Measurements from ENCODE around the gene PRPF31.
A peak's percentile ranks its signal among the peaks of the same experiment; 100 is the strongest.

The PRPF31 gene

DNA sequence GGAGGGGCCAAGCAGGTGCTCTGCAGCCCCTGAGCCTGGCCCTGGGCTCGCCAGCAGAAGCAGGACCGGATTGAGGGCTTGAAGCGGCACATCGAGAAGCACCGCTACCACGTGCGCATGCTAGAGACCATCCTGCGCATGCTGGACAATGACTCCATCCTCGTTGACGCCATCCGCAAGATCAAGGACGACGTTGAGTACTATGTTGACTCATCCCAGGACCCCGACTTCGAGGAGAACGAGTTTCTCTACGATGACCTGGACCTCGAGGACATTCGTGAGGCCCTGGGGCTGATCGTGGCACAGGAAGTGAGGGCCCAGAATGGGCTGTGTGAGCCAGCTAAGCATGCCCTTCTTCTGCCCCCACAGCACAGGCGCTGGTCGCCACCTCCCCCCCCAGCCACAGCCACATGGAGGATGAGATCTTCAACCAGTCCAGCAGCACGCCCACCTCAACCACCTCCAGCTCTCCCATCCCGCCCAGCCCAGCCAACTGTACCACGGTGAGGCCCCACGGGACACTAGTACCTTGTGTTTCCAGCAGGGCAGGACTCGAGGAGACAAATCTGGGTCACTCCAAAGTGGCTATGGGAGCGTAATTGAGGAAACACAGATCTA lies 30.1 kb downstream of the PRPF31 start:
- DNase-seq (ENCODE audit: low spot score): no peak
- Histone ChIP-seq H3K27ac (no peak overlapping the region), H3K4me3 (no peak overlapping the region)
- TF ChIP-seq, protein P1, sequence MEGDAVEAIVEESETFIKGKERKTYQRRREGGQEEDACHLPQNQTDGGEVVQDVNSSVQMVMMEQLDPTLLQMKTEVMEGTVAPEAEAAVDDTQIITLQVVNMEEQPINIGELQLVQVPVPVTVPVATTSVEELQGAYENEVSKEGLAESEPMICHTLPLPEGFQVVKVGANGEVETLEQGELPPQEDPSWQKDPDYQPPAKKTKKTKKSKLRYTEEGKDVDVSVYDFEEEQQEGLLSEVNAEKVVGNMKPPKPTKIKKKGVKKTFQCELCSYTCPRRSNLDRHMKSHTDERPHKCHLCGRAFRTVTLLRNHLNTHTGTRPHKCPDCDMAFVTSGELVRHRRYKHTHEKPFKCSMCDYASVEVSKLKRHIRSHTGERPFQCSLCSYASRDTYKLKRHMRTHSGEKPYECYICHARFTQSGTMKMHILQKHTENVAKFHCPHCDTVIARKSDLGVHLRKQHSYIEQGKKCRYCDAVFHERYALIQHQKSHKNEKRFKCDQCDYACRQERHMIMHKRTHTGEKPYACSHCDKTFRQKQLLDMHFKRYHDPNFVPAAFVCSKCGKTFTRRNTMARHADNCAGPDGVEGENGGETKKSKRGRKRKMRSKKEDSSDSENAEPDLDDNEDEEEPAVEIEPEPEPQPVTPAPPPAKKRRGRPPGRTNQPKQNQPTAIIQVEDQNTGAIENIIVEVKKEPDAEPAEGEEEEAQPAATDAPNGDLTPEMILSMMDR (IDR thresholded peaks at IDR 0.05): no peak

DNA sequence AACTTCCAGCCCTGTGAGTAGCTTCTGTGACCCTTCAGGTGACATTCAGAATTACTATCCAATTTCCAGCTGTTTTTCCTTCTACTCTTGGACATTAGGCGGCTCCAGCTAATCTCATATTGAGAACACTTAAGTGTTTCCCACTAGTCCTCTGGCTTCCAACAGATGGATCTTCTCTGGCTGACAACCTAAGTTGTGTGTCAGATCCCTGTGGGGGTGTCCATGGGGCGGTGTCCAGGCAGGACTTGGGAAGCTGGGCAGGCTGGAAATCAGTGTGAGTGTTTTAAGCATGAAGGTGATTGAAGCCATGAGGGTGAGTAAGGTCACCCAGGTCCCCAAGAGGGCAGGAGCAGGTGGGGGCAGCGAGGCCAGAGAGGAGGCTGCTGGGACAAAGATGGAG lies 32.1 kb downstream of the PRPF31 start:
- Histone ChIP-seq H3K4me3 (no peak overlapping the region), H3K27ac (peak overlapping the region in 1 of 2 donors; percentile 7)
- DNase-seq (ENCODE audit: low spot score): no peak
- TF ChIP-seq, protein P1 (IDR thresholded peaks at IDR 0.05): no peak

DNA sequence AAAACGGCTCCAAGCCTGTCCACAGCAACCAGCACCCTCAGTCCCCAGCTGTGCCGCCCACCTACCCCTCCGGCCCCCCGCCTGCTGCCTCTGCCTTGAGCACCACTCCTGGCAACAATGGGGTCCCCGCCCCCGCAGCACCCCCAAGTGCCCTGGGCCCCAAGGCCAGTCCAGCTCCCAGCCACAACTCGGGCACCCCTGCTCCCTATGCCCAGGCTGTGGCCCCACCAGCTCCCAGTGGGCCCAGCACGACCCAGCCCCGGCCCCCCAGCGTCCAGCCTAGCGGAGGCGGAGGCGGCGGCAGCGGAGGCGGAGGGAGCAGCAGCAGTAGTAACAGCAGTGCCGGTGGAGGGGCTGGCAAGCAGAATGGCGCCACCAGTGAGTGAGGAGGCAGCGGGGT lies 32.6 kb downstream of the PRPF31 start:
- TF ChIP-seq, protein P1 (IDR thresholded peaks at IDR 0.05): no peak
- DNase-seq (ENCODE audit: low spot score): no peak
- no peak overlapping the region for H3K4me3 ChIP-seq
- peak overlapping the region in 1 of 2 donors; percentile 7 for H3K27ac ChIP-seq

DNA sequence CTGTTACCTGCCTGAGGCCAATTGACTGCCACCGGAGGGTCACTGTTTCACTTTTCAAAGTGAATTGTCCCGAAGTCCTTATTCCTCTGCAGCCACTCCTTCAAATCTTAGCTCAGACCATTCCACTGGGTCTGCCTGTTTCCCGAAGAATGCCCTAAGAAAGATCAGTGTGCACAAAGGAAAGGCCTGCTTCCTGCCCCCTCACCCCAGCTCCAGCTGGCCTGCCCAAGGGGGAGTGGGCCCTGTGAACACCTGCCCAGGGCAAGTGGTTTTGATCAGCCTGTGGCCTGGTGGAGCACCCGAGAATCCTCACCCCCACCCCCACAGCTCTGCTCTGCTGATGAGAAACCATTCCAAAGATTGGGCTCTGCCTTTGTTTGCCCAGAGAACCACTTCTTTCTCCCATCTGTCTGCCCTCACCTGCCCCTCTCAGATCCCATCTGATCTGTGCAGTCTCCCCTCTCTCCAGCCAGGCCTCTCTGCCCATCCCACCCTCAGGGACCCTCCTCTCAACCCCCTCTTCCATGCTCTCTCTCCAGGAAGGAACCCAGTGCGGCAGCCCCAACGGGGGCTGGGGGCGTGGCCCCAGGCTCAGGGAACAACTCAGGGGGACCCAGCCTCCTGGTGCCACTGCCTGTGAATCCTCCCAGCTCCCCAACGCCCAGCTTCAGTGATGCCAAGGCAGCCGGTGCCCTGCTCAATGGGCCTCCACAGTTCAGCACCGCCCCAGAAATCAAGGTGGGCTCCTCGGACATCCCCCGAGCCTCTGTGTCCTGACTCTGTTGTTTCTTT lies 33.7 kb downstream of the PRPF31 start:
- DNase-seq (ENCODE audit: low spot score): no peak
- TF ChIP-seq, protein P1 (IDR thresholded peaks at IDR 0.05): no peak

DNA sequence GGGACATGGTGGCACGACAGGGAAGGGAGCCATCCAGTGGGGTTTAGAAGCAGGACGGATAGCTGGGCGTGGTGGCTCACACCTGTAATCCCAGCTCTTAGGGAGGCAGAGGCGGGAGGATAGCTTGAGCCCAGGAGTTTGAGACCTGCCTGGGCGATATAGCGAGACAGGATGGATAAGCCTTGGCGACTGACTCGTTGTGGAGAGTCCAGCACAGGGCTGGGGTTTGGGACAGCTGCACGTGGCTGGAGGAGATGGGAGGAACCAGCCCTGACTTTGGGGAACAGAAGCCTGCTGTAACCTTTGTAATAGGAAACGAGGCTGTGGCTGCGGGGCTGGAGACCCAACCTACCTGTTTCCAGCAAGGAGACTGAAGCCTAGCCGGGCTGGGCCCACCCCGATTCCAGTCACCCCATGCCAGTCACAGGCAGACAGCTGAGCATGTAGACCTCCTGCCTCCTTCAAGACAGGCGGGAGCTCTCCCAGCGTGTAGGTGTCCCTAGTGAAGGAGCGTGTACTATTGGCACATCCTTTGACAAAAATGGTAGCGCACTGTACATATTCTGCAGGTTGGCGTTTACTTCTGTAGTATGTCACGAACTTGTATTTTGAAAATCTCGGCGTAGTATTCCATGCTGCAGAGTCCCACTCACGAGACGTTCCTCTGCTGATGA lies 35.9 kb downstream of the PRPF31 start:
- TF ChIP-seq, protein P1 (IDR thresholded peaks at IDR 0.05): no peak
- no peak overlapping the region for H3K4me3 ChIP-seq
- DNase-seq (ENCODE audit: low spot score): no peak
- H3K27ac ChIP-seq: no peak overlapping the region

More for the DNA sequence above, 33.7 kb downstream of the PRPF31 start:
- Histone ChIP-seq H3K4me3 (no peak overlapping the region), H3K27ac (no peak overlapping the region)

DNA sequence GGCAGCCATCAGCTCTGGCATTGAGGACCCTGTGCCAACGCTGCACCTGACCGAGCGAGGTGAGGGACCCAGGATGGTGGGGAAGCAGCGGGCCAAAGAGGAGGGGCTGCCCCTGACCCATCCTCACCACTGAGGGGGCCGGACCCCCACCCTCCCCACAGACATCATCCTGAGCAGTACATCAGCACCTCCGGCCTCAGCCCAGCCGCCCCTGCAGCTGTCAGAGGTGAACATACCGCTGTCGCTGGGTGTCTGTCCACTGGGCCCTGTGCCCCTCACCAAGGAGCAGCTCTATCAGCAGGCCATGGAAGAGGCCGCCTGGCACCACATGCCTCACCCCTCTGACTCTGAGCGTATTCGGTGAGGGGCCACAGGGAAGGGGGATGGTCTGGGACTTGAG lies 36.7 kb downstream of the PRPF31 start:
- no peak overlapping the region for H3K27ac ChIP-seq
- TF ChIP-seq, protein P1 (IDR thresholded peaks at IDR 0.05): no peak
- H3K4me3 ChIP-seq: no peak overlapping the region
- no peak for DNase-seq (ENCODE audit: low spot score)
